Epithelial cell of prostate (primary cell): ENCODE results near the gene CHCHD10.

Source experiments
- DNase-seq: peaks from one replicate; pipeline ENCODE4 v3.0.0-alpha.2; 2011; ENCODE audit warnings: low read depth, low spot score
- H3K27ac ChIP-seq: fragments of 450-650 bp; 2 replicates; pipeline ENCODE4 v1.5.1; 2017; ENCODE audit warnings: mild to moderate bottlenecking

The CHCHD10 gene

DNA sequence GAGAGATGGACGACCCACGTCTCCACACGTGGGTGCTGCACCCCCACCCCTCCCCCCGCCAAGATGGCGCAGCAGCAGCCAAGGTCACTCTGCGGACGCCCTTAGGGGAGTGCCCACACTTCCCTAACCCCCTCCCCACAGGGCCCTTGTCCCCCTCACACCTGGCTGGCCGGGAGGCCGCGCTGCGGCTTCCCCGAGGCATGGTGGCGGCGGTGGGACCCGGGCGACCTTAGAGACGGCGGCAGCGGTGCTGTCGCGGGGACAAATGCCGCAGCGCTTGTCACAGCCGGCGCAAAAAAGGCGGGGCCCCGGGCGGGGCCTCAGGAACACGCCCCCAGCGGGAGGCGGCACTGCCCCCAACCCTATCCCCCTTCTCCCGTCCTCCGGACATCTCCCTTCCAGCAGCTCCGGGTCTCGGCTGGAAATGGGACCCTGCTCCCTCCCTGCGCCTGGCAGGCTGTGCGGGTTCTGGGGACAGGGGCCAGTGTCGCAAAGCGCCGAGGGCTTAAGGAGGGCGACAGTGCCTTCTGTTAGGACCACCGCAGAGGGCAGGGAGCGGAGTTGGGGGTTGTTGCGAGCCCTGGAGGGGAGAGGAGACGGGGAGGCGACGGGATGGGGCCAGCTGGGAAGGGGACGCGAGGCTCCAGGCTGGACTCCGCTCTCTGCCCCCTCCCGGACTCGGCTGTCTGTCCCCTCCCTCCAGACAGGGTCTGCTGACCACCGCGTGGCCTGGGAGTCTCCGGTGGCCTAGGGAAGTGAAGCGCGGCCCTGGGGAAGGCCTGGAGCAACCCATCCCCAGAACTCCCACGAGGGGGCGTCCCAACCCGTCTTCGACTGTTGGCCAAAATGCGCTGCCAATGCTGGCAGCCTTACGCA, at the start of gene CHCHD10:
CHCHD10 (minus strand) TSS at position 300 of the 876 bp plus-strand sequence; CDS start at position 202, 98 bp downstream.
- DNase-seq = no peak
- H3K27ac ChIP-seq = no peak within 1 kb of the TSS

DNA sequence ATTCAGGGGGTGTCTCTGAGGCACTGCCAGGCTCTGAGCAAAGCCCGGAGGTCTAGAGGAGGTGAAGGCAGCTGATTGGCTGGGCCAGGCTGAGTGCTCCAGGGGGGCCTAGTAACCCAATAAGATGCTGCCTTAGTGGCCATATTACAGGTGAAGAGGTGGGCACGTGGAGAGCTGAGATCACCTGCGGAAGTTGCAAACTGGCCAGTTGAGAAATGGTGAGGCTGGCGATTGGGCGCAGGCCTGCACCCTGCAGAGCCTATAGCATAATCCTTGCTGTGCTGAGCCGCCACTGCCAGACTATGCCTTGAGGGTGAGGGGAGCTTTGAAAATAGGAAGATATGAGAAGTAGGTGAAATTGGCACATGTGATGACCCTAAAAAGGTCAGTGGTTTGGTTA, 49.4 kb upstream of the CHCHD10 start:
- DNase-seq = no peak
- H3K27ac ChIP-seq = no peak overlapping the region

DNA sequence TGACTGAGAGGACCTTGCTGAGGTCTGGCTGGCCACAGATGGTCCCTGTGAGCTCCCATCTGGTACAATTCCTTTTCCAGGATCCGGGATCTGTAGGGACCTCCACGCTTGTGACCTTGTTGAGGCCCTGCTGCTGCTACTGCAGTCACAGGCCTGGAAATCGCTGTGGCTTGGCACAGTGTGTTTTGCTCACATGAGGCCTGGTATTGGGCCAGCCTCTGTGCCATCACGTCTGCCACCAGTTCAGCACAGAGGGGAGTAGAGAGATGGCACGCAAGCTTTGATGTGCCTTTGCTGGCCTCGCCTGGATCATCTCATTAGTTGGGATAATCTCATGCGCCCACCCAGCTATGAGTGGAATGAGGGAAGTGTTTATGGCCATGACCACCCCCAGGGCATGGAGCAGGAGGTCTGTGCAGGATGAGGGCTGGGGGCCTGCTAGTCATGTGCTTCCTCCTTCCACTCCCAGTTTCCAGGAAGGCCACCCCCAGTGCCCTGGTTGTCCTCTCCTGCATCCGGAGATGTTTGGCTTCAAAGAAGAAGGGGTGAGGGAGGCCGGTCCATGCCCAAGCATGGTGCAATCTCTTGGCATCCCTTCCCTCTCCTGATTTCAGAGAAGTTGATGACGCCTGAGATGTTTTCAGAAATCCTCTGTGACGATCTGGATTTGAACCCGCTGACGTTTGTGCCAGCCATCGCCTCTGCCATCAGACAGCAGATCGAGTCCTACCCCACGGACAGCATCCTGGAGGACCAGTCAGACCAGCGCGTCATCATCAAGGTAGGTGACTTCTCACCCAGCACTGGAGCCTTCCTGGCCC, 48.6 kb upstream of the CHCHD10 start:
- DNase-seq = no peak
- H3K27ac ChIP-seq = no peak overlapping the region

DNA sequence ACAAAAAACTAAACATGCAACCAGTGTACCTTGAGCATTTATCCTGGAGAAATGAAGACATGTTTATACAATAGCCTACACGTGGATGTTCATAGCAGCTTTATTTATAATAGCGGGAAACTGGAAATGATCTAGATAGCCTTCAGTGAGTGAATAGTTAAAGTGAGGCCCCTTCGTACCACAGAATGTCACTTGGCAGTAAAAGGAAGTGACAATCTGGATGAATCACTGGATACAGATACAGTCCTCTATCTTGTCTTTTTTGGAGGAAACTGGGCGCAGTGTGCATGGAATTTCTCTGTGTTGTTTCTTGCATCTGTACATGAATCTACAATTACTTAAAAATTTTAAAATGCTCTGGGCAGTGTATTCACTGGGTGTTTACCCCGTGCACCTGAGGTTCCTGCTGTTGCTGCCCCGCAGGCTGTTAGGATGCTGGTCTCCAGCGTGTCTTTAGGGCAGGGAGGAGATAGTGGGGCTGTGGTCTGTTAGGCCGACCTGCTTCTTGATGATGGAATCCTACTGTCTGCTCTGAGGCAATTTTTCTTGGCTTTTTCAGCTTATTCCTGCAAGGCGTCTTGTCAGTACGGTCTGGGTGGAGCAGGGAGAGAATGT, 47.9 kb upstream of the CHCHD10 start:
- no peak overlapping the region for H3K27ac ChIP-seq
- DNase-seq = no peak

DNA sequence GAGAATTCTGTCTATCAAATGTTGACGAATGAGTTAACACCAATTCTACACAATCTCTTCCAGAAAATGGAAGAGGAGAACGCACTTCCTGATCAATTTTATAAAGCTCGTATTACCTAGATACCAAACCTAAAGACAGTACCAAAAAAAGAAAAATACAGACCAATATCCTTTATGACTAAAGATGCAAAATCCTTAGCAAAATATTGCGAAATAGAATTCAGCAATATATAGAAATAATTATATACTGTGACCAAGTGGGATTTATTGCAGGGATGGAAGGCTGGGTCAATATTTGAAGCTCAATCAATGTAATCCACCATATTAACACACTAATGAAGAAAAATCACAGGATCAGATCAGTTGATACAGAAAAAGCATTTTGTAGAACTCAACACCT, 44.6 kb upstream of the CHCHD10 start:
- no peak overlapping the region for H3K27ac ChIP-seq
- no peak for DNase-seq

DNA sequence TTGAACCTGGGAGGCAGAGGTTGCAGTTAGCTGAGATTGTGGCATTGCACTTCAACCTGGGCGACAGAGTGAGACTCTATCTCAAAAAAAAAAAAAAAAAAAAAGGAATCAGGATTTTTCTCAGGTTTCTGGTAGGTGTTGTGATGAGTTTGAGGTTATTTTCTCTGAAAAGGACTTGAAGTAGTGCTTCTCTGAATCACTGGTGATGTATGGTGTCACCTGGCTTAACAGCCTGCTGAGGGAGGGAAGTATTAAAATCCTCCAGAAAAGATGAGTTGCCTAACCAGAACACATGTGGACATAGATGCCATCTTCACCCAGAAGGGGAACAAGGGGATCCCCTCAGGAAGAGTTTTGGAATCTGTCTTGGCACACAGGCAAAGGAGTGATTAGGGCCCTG, 39.1 kb upstream of the CHCHD10 start:
- H3K27ac ChIP-seq = no peak overlapping the region
- DNase-seq = no peak

DNA sequence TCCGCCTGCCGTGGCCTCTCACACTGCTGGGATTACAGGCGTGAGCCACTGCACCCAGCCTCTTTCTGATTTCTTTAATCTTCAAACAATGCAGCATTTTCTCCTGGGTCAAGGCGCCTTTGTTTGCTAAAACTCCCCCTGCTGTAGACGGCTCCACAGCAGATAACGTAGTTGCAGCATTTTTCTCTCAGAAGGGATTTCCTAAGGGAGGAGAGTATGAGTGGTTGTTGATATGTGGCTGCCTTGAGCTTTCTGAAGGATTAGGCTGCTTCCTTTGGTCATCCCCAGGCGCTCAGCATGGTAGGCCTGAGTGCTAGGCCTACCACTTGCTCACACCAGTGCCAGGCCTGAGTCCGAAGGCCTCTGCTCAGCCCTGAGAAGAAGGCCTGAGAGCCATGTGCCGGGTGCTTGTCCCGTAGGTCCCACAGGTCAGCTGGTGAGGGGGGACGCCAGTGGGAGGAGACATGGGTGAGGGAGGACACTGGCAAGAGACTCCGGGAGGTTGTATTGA, 37.1 kb upstream of the CHCHD10 start:
- no peak overlapping the region for H3K27ac ChIP-seq
- DNase-seq = no peak

DNA sequence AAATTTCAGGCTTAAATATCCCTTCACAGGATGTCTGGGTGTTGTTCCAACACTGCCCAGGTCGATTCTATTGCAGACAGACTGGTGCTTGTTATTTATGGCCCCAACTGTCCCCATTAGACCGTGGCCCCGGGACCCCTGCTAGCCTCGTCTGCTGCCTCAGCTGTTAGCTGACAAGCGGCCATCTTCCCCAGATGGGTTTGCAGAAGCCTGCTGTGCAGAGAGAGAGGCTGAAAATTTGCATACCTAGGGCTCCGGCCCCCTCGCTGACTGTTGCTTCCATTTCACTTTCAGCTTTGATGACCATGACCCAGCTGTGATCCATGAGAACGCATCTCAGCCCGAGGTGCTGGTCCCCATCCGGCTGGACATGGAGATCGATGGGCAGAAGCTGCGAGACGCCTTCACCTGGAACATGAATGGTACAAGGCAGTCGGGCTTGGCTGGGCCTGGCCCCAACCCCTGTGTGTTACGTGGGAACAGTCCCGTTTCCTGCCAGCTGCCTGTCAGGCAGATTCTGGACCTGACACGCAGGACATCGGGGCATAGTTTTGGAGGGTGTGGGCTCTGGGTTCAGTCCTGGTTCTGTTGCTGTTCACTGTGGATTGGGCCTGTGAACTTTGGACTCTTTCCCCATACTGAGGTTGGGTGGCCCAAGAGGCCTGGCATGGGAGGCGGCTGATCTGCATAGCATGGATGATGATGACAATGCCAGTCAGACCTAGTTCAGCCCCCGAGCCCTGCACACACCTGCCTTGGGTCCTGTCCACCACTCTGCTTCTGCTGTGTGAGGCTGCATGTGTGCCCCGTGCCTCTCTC, 35.4 kb upstream of the CHCHD10 start:
- DNase-seq = no peak
- no peak overlapping the region for H3K27ac ChIP-seq

DNA sequence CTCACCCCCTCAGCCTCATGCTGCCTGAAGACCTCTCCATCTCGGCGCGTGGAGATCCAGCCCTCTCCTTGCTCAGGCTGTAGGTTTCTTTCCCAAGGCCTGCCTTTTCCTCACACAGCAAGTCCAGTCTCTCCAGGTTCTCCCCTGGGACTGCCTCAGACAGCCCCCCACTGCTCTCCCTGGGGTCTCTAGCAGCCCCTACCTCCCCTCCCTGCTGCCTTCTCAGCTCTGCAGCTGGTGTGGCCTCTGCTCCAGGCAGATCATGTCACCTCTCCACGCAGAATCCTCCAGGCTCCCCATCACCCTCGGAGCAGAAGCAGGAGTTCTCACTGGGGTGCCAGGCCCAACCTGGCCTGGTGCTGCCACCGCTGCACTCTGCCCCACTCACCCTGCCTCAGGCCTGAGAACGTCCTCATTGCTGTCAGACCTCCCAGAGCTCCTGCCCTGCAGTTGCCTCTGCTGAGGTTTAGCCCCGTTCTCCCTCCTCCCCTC, 34.2 kb upstream of the CHCHD10 start:
- no peak overlapping the region for H3K27ac ChIP-seq
- DNase-seq = no peak

DNA sequence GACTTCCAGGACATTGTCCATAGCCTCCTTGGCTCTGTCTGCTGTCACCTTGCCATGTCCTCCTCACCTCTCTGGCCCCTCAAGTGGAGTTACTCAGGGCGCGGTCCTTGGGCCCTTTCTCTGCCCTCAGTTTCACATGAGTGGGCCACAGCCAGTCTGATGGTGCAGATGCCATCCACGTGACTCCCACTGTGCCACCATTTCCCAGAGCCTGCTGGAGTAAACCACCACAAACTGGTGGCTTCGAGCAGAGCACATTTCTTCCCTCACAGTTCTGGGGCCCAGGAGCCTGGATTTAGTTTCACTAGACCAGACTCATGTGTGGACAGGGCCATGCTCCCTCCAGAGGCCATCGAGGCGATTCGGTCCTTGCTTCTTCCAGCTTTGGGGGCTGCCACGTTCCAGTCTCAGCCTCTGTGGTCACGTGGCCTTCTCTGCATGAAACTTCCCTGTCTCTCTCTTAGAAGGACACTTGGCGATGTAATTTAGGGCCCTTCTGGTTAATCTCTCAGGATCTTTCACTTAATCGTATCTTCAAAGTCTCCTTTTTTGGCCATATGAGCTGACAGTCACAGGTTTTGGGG, 33.6 kb upstream of the CHCHD10 start:
- DNase-seq = no peak
- no peak overlapping the region for H3K27ac ChIP-seq

DNA sequence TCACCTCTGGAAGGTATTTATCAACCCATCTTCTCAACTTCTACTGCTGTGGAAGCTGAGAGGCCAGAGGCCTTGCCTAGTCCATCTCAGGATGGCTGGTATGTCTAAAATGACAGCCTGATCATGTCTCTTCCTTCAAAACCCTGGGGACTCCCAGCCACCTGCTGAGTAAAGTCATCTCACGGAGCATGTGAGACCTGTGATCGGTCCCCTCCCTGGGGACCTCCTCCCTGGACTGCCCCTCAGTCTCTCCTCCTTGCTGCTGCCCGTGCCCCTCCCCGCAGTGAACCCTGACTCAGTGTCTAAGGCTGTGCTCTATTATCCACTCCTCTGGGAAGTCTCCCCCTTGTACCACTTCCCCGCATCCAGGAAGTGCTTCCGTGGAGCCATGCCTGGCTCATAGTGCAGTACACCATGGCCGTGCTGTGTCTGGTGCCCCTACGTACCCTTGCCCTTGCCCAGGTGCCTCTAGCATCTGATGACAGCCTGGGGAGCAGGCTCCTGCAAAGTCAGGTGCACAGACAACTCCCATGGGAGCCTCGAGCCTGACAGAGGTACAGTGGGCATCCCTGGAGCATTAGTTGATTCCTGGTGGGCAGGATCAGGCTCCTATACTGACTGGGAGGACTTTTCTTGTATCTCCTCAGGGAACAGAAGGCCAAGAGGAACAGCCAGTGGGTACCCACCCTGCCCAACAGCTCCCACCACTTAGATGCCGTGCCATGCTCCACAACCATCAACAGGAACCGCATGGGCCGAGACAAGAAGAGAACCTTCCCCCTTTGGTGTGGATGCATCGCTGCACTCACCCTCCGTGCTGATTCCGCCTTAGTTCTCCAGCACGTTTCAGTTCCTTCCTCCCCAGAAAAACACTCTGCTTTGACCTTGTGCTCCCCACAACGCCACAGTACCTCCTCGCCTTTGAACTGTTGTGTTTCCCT, 32.8 kb upstream of the CHCHD10 start:
- no peak for DNase-seq
- no peak overlapping the region for H3K27ac ChIP-seq

DNA sequence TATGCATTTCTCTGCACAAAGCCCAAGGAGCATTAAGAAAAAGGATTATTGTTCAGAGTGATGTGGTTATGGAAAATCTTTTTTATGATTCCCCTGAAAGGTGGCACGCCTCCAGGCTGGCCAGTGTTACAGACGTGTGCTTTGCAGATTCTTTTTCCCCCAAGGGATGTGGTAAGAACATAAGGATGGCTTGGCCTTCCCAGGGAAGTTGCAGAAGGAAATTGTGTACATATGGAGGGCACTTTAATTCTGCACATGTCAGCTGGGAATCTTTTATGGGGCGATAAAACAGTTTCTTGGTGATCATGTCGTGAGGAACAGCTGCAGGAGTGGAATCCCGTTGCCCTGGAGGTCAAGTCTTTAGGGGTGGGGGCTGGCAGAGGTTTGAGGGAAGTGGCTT, 28.7 kb upstream of the CHCHD10 start:
- DNase-seq = no peak
- H3K27ac ChIP-seq = no peak overlapping the region

DNA sequence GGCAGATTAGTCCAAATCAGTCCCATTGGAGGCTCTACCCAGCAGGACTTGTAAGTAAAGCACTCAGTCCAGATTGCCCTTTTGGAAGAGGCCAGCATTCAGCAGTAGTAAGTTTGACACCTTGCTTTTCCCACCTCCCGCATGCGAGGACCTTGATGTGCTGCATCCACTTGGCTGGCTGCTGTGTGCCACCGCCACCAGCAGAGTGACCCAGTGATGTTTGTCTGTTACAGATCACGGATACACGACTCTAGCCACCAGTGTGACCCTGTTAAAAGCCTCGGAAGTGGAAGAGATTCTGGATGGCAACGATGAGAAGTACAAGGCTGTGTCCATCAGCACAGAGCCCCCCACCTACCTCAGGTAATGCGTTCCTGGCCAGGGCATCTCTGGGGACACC, 25.6 kb upstream of the CHCHD10 start:
- H3K27ac ChIP-seq = no peak overlapping the region
- DNase-seq = no peak

DNA sequence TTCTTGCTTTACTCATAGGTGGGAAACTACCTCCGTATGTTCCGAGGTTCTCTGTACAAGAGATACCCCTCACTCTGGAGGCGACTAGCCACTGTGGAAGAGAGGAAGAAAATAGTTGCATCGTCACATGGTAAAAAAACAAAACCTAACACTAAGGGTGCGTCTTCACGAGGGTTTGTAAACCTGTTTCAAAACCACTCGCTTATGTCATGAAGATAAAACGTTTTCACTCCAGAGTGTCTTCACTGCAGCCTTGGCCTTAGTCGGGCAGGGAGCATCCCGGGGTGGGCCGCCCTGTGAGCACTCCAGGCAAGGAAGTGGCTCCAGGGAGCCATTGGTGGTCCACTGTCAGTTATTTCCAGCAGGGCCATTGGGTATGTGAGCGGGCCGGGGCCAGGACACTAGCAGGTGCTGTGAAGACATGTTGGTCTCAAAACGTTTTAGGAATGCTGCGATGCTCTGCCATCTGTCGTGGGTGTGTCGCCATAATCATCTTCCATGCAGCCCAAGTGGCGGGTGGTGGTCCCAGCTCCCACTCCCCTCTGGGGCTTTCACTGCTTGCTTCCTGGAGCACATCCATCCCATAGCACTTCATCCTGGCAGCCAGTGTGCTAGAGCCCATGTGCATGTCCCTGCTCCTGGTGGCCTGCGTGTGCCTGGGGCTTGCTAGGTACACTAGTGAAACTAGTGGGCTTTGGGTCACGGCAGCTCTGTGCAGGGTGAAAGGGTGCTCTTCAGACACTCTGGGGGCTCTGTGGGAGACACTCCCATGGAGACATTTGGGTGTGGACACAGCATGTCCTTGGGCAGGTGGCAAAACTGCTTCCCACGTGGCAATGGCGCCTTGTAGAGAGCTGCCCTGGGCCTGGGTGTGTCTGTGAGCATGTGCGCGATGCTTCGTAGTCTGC, 24.2 kb upstream of the CHCHD10 start:
- no peak for DNase-seq
- H3K27ac ChIP-seq = no peak overlapping the region

DNA sequence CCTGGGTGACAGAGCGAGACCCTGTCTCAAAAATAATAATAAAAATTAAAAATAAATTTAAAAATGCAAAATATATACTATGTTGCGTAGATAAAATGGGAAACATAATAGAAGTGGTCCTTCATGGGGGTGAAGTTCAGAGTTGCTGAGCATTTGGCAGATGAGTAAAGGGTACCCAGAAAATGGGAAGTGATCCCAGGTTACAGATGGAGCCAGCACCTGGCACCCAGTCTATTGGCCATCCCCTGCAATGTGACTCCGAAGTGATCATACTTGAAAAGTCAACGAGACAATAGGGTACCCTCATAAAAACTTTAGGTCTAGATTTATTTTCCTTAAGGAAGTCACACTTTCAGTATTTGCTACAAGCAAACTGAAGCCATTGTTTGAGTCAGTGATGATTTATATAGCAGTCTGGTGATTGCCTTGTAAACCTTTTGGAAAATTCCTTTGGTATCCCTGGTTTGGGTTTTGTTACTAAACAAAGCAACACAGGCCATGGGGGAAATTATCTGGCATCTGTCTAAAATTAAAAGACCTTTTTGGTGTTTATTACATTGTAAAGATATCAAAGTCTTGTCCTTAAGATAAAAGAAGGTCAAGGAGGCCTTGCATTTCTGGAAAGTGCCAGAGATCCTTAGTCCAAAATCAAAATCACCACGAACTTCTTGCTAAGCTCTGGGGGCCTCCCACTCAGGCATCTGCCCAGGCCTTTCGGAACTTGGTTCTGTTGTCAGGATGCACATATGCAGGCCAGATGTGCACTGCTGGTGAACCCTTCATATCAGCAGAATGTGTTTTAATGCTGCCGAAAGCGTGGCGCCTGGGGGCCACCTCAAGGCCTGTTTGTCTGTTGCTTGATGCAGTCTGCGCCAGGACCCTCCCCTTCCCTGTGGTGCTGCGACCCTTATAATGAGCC, 23.3 kb upstream of the CHCHD10 start:
- H3K27ac ChIP-seq = no peak overlapping the region

DNA sequence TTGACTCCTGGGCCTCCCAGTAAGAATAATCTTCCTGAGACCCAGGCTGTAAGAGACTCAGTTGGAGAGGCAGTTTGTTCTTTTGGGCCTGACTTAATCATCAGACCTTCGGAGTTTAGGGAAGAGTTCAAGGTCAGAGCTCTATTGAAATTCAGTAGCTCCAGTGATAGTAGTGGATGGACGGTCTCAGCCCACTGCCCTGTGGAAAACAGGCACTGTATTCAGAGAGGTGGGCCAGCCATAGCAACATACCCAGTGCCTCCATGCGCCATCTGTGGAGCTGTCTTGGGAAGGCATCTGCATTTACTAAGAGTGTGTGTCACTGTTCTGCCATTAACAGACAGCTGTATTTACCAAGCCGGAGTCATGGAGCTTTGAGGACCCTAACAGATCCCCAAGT, 21.9 kb upstream of the CHCHD10 start:
- H3K27ac ChIP-seq = no peak overlapping the region
- DNase-seq = no peak

More for the DNA sequence above, 23.3 kb upstream of the CHCHD10 start:
- no peak for DNase-seq
